ENCODE measurements around the gene CSMD2. TPM values are rescaled to one million over a fixed set of nuclear protein-coding genes. Genes with fewer than 3 reads are reported as not detected.

The CSMD2 gene
- total RNA-seq, 1 donor from 2014 or later, result 0.08 TPM

DNA sequence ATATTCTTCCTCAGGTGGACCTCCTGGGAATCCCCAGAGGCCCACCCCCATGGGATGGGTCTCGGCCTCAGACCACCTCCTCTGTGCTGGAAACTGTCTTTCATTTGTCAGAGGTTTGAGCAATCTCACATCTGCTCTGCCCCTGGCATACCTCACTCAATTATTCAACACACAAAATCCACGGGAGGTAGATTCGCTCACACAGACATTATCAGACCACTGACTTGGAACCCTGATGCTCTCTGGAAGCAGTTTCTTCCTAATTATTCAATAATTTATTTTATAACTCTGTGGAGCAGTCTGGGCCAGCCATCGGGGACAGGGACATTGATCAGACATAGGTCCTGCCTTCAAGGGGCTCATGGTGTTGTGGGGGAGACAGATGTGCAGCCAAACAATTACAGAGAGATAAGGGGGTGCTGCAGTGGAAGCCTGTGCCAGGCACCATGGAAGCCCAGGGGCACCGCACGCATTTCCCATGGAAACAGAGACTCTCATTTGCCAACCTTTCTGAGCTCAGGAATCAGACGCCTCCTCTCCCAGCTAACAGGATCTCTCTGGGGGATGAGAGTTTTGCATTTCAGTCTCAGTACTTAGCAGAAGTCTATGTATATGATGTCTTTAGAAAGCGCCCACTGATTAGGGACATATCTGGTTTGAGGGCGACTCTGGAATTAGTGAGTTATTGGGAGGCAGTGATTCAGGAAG is 204.7 kb downstream of the CSMD2 start:
- no peak for ATAC-seq

DNA sequence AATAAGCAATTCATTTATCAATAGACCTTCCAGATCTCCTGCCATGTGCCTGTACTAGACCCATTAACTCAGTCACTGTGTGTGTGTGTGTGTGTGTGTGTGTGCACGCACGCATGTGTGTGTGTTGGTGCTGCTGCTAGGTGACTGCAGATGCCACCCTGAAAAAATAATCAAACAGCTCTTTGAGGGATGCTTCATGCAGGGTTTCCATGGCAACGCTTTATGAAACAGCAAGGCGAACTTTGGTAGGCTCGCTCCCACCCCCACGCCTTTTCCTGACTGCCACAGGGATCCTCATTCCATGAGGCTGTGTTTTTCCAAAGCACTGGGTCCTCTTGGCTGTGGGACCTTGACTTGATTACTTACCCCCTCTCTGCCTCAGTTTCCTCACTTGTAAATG is 207.2 kb downstream of the CSMD2 start:
- no peak for ATAC-seq

GRCh38 chr1:33955096-33955495 is 209.9 kb downstream of the CSMD2 start:
- no peak for ATAC-seq

- ATAC-seq, result no peak
Observed at GRCh38 chr1:33949570-33949969, 215.5 kb downstream of the CSMD2 start.

- no peak for ATAC-seq
Observed at GRCh38 chr1:33948291-33948690, 216.7 kb downstream of the CSMD2 start.

- no peak for ATAC-seq
Observed at GRCh38 chr1:33946836-33947235, 218.2 kb downstream of the CSMD2 start.

DNA sequence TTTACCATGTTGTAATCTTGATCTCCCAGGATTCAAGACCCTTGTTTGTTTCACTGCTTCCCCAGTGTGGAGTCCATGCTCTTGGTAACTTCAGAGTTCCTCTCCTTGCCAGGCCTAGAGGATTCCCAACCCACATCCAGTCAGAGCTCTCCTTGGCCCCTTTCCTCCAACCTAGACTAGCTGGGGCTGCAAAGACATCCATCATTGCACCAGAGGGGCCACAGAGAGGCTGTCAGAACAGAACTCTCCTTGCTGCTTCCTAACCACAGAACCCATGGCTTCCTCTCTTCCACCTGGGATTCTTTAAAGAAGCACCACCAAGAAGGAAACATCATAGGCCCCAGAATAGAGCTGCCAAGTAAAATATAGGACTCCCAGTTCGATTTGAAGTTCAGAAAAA is 220.2 kb downstream of the CSMD2 start:
- no peak for ATAC-seq

GRCh38 chr1:33943978-33944377 is 221.1 kb downstream of the CSMD2 start:
- no peak for ATAC-seq

DNA sequence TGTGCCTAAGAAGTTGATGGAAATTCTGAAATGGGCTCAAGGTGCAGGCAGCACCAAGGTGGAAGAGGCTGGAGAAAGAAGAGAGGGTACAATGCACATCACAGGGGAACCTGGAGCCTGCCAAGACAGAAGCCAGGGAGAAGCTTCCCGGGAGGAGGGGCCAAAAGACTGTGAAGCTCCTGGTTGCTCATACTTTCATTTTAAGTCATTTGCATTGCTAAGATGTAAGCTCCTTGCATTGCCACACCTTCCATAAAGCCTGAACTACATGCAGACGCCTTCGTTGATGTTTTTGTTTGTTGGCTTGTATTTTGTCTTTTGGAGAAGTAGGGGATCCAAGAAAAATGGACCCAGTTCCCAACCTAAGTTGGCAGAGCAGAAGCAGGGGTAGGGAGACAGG is 232.2 kb downstream of the CSMD2 start:
- no peak for ATAC-seq

DNA sequence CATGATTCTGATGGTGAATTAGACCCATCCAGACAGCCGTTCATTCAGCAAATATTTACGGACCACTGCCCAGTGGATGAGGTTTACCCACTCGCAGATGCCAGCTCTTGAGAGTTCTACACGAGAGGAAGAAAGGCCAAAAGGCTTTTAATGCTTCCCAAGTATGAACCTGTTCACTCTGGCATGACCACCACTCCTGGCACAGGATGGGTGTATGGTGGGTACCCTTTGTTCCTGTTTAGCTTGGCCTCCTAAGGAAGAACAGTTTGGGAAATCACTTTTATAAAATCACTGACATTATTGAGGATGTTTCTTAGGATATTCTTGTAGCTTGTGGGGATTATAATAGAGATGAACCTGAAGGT is 233.9 kb downstream of the CSMD2 start:
- ATAC-seq, result no peak

GRCh38 chr1:33930346-33931110 is 234.5 kb downstream of the CSMD2 start:
- no peak for ATAC-seq

DNA sequence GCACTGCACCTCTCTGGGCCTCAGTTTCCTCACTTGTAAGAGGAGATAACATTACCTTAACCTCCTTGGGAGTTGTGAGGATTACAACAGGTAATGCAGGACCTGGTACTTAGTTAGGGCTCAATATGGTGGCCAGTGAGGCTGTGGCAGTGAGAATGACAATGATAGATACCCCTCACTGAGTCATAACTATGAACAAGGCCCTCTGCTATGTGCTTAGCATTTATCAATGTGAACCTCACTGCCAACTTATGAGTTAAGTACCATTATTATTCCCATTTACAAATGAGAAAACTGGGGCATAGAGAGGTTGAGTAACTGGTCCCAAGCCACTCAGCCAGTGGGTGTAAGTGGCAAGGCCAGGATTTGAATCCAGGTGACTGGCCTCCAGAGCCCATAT is 236.8 kb downstream of the CSMD2 start:
- no peak for ATAC-seq

DNA sequence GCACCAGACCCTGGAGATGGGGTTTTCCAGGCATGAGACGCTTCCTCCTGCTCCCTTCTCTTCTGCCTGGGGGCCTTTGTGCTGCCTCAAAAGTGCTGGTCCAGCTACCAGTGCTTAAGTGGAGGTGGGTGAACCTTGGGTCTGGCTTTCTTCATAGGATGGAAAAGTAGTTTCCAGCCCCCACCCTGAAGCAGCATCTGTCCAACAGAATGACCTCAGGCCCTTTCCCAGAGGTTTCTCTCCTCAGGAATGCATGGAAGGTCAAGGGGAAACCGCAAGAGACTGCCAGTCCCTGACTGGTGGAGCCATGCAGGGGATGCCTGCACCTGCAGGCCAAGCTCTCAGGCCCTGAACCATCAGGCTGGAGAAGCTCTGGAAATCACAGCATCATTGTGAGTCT is 237.3 kb downstream of the CSMD2 start:
- ATAC-seq, result no peak

- no peak for ATAC-seq
Observed at GRCh38 chr1:33925586-33925985, 239.4 kb downstream of the CSMD2 start.

GRCh38 chr1:33921281-33921680 is 243.7 kb downstream of the CSMD2 start:
- ATAC-seq, result no peak

- no peak for ATAC-seq
Observed at GRCh38 chr1:33918368-33918767, 246.7 kb downstream of the CSMD2 start.

DNA sequence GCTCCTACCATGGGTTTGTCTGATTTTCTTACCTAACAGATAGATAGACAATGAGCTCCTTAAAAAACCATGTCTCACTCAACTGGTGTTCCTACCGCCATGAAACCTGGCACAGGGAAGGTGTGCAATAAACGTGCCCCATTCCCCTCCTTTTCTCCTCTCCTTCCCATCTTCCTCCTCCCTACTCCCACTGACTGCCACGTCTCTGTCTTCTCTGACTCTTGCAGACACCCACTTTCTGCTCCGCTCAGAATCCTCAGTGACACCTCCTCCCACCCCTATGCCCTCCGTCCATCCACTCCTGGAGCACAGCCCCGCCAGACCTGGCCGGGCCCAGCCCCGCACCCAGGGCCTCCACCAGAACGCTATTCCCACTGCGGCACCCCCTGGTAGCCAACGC is 248.2 kb downstream of the CSMD2 start:
- ATAC-seq, result no peak

DNA sequence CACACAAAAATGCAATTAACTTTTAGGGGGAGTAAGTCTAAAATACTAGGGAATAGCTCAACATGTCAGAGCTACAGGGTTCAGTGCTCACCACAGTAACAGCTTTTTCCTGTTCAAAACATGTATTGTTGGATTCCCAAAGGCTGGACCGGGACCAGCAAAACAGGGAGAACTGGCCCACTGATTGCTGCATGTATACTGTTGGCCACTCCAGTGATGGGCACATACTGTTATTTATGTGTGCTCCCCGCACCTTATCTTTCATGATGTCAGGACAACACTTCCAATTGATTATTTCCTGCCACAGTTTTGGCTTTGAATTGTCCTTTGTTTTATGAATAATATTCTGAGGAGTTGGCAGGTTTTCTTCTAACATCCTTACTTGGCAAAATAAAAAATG is 250.5 kb downstream of the CSMD2 start:
- no peak for ATAC-seq

- ATAC-seq, result no peak
Observed at GRCh38 chr1:33908324-33908956, 256.6 kb downstream of the CSMD2 start.

- ATAC-seq, result no peak
Observed at GRCh38 chr1:33906156-33906555, 258.9 kb downstream of the CSMD2 start.

DNA sequence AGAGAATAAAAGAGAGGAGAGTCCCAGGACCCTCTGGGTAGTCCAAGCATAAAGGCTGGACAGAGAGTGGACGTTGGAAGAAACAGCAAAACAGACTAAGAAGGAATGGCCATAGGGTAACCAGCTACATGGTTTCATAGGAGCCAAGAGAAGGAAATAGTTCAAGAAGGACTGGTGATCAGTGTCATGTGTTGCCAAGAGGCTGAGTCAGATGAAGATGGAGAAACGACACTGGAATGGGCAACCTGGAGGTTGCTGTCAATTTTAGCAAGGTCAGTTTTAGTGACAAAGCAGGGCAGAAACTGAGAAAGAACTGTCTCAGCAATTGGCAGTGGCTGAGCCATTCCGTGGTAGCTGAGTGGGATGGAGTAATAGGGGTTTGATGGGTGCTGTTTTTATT is 259.8 kb downstream of the CSMD2 start:
- ATAC-seq, result no peak

DNA sequence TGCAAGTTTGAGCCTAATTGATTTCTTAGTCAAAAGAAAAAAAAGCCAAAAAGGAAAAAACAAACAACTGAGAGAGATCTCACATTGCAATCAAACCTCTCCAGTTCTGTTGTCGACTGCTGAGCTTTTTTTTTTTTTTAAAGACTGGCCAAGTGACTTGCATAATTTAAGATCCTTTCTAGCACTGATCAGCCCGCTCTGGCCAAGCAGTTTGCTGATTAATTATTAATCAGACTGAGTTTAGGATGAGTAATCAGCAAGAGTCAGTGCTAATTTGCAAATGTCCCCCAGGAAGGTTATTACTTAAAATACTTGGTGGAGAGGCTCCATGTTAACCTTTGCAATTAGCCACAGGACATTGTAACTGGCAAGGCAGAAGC is 261.8 kb downstream of the CSMD2 start:
- no peak for ATAC-seq

DNA sequence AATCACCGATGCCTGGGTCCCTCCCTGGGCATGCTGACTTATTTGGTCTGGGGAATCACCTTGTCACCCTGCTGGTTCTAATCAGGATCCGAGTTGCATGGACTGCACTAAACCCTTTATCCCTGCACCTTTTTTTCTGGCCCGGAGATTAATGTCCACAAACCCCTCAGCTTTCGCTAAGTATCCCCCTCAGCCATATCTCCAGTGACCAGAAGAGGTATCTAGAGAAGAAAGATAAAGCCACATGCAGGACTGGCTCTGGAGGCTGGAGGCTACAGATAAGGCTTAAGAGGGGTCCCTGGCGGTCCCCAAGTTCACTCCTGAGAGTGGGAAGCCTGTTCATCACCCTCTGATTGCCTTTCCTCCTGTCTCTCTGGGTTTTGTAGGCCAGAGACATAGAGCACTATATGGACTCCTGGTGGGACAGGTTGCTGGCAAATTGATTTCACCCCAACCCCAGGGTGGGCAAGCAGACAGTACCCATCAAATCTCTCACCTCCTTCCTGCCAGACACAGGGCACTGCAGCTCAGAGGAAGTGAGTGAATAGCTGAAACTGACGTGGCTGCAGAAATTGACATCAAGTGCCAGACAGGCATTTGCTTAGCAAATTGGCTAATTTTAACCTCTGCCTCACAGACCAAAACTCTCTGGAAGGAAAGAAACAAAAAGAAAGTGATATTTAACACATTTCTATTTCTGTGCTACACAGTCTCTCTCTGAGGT is 262.4 kb downstream of the CSMD2 start:
- ATAC-seq, result no peak
